HCT116 (cell line): Measurements from ENCODE around the gene MT2A. TPM values are rescaled to one million over a fixed set of nuclear protein-coding genes. Genes with fewer than 3 reads are reported as not detected.

Source experiments
- ATAC-seq: fragments of 200-7000 bp; cut with Tn5 transposase; 2 replicates; pipeline ENCODE4 v1.9.1; 2020; ENCODE audit warnings: mild to moderate bottlenecking, moderate library complexity
- BruUV-seq: library from RNA; stranded (reverse); fragments of 400-500 nt; replicated peaks from 2 replicates; lab custom pipeline; 2021; lab: Mats Ljungman, UMichigan
- CTCF ChIA-PET: fragments of 300-600 bp; sonication (Branson Sonifier 250); formaldehyde crosslinking; loops from one replicate; lab custom pipeline; 2021; ENCODE audit warnings: antibody characterized with exemption; lab: Charles Lee
- POLR2A ChIA-PET: fragments of 300-600, 350-600 bp; sonication (Branson Sonifier 250); formaldehyde crosslinking; loops from one replicate; lab custom pipeline; 2021; ENCODE audit warnings: antibody characterized with exemption; lab: Charles Lee
- RAD21 ChIA-PET, 2 experiments: fragments of 300-600 bp; sonication (Branson Sonifier 250); formaldehyde crosslinking; loops; one replicate each; lab custom pipeline; 2023; ENCODE audit warnings: low total read pairs in 2 of 2; ENCODE audit not compliant: uncharacterized antibody in 2 of 2, unreplicated experiment in 2 of 2, low non-redundant PET in 1 of 2; lab: Charles Lee
- DNase-seq: peaks from one replicate; pipeline ENCODE4 v3.0.0-alpha.2; 2010; ENCODE audit warnings: low read depth, low spot score
- H2AFZ ChIP-seq: fragments of 200-600 bp; shearing (Covaris generic), sonication (generic); 2 replicates; pipeline ENCODE4 v1.6.1; 2017; ENCODE audit warnings: low read depth, mixed run types, mixed read lengths, antibody characterized with exemption, low read length; ENCODE audit not compliant: poor library complexity, severe bottlenecking
- H3K27ac ChIP-seq: 2 replicates; pipeline ENCODE4 v1.5.1; 2012; ENCODE audit warnings: low read depth, low read length
- H3K27me3 ChIP-seq: fragments of 200-600 bp; sonication (generic); 2 replicates; pipeline ENCODE4 v1.6.1; 2016; ENCODE audit warnings: mixed run types, low read length, mixed read lengths; ENCODE audit not compliant: insufficient read depth
- H3K36me3 ChIP-seq, 2 experiments: fragments of 200-500 bp in 1 of 2; fragments of 200-600 bp in 1 of 2; sonication (Bioruptor generic) in 1 of 2; sonication (generic) in 1 of 2; 2 replicates each; pipeline versions ENCODE4 v1.5.1 to v1.6.1; 2014 to 2016; ENCODE audit warnings: low read length in 2 of 2, inconsistent platforms in 1 of 2, mixed read lengths in 1 of 2, mixed run types in 1 of 2; ENCODE audit not compliant: insufficient read depth in 2 of 2, control insufficient read depth in 1 of 2
- H3K4me1 ChIP-seq, 2 experiments: fragments of 200-600 bp in 1 of 2; sonication (generic) in 1 of 2; 2 replicates each; pipeline versions ENCODE4 v1.5.1 to v1.6.1; 2012 to 2017; ENCODE audit warnings: low read length in 2 of 2, inconsistent platforms in 1 of 2, mild to moderate bottlenecking in 1 of 2, mixed read lengths in 1 of 2, mixed run types in 1 of 2, moderate library complexity in 1 of 2; ENCODE audit not compliant: insufficient read depth in 2 of 2, control insufficient read depth in 1 of 2
- H3K4me2 ChIP-seq: fragments of 200-600 bp; sonication (generic); 2 replicates; pipeline ENCODE4 v1.6.1; 2017; ENCODE audit warnings: mixed run types, low read length, mixed read lengths
- H3K4me3 ChIP-seq, 2 experiments: fragments of 200-600 bp in 1 of 2; sonication (generic) in 1 of 2; replicated peaks in 1 of 2; 2 replicates each; pipeline ENCODE4 v1.5.1; 2011 to 2016; ENCODE audit warnings: low read length in 2 of 2, control low read depth in 1 of 2, low read depth in 1 of 2, mild to moderate bottlenecking in 1 of 2, mixed read lengths in 1 of 2, mixed run types in 1 of 2
- H3K79me2 ChIP-seq: fragments of 200-600 bp; sonication (generic); 2 replicates; pipeline ENCODE4 v1.6.1; 2017; ENCODE audit warnings: mild to moderate bottlenecking, mixed run types, low read length, moderate library complexity, mixed read lengths; ENCODE audit not compliant: insufficient read depth
- H3K9ac ChIP-seq: fragments of 200-600 bp; sonication (generic); 2 replicates; pipeline ENCODE4 v1.6.1; 2016; ENCODE audit warnings: low read length, mixed read lengths
- H3K9me2 ChIP-seq: fragments of 200-600 bp; sonication (generic), shearing (Covaris generic); 2 replicates; pipeline ENCODE4 v1.6.1; 2017; ENCODE audit warnings: mixed run types, mild to moderate bottlenecking, moderate library complexity; ENCODE audit not compliant: insufficient read depth
- H3K9me3 ChIP-seq, 2 experiments: fragments of 200-500 bp in 1 of 2; fragments of 200-600 bp in 1 of 2; sonication (Bioruptor generic) in 1 of 2; sonication (generic) in 1 of 2; 2 replicates each; pipeline ENCODE4 v1.6.1; 2014 to 2017; ENCODE audit warnings: low read length in 2 of 2, mixed read lengths in 2 of 2, inconsistent platforms in 1 of 2, low read depth in 1 of 2, mild to moderate bottlenecking in 1 of 2, mixed run types in 1 of 2, moderate library complexity in 1 of 2; ENCODE audit not compliant: control insufficient read depth in 1 of 2, insufficient read depth in 1 of 2
- H4K20me1 ChIP-seq: fragments of 200-600 bp; sonication (generic), shearing (Covaris generic); 2 replicates; pipeline ENCODE4 v1.6.1; 2017; ENCODE audit warnings: mixed run types, mild to moderate bottlenecking, moderate library complexity; ENCODE audit not compliant: insufficient read depth
- CEBPB ChIP-seq: IDR thresholded peaks from 2 replicates; pipeline ENCODE4 v1.6.1; 2012; ENCODE audit warnings: low read depth
- CTCF ChIP-seq, 3 experiments: fragments of 200-600 bp in 1 of 3; sonication (generic) in 1 of 3; IDR thresholded peaks in 2 of 3; conservative IDR thresholded peaks in 1 of 3; 2 replicates each; pipeline ENCODE4 v1.5.1; 2012 to 2017; ENCODE audit warnings: low read depth in 2 of 3, low read length in 2 of 3, antibody characterized with exemption in 1 of 3, borderline replicate concordance in 1 of 3, control low read depth in 1 of 3, mild to moderate bottlenecking in 1 of 3, mixed read lengths in 1 of 3, mixed run types in 1 of 3, moderate library complexity in 1 of 3; ENCODE audit not compliant: insufficient read depth in 1 of 3
- ELF1 ChIP-seq: IDR thresholded peaks from 2 replicates; pipeline ENCODE4 v1.6.1; 2012; ENCODE audit warnings: low read depth, borderline replicate concordance
- EZH2phosphoT487 ChIP-seq: fragments of 200-600 bp; IDR thresholded peaks from 2 replicates; pipeline ENCODE4 v1.6.1; 2018; ENCODE audit warnings: antibody characterized with exemption, borderline replicate concordance
- JUND ChIP-seq: IDR thresholded peaks from 2 replicates; pipeline ENCODE4 v1.6.1; 2012
- POLR2A ChIP-seq: IDR thresholded peaks from 2 replicates; pipeline ENCODE4 v1.7.0; 2011; ENCODE audit warnings: borderline replicate concordance; ENCODE audit not compliant: insufficient read depth, insufficient read length; ENCODE audit errors: extremely low read depth
- POLR2AphosphoS5 ChIP-seq: IDR thresholded peaks from 2 replicates; pipeline ENCODE4 v1.6.1; 2011; ENCODE audit warnings: mild to moderate bottlenecking, low read depth, low read length, moderate library complexity
- RAD21 ChIP-seq: IDR thresholded peaks from 2 replicates; pipeline ENCODE4 v1.6.1; 2012; ENCODE audit warnings: low read depth, mild to moderate bottlenecking
- SP1 ChIP-seq: IDR thresholded peaks from 2 replicates; pipeline ENCODE4 v1.6.1; 2012; ENCODE audit warnings: low read depth
- SRF ChIP-seq: IDR thresholded peaks from 2 replicates; pipeline ENCODE4 v1.6.1; 2012; ENCODE audit warnings: low read depth
- TCF7L2 ChIP-seq: IDR thresholded peaks from 2 replicates; pipeline ENCODE4 v1.7.0; 2011; ENCODE audit warnings: borderline replicate concordance, inconsistent platforms; ENCODE audit not compliant: insufficient read depth, insufficient read length; ENCODE audit errors: extremely low read depth
- YY1 ChIP-seq: IDR thresholded peaks from 2 replicates; pipeline ENCODE4 v1.6.1; 2011; ENCODE audit warnings: low read length, low read depth, moderate library complexity, mild to moderate bottlenecking; ENCODE audit not compliant: insufficient replicate concordance; ENCODE audit errors: extremely low read depth
- ZFX ChIP-seq: fragments of 450-650 bp; IDR thresholded peaks from 2 replicates; pipeline ENCODE4 v1.6.1; 2017
- ZNF274 ChIP-seq: fragments of 200-500 bp; sonication (Bioruptor generic); IDR thresholded peaks from 2 replicates; pipeline ENCODE4 v1.6.1; 2014; ENCODE audit warnings: mild to moderate bottlenecking, low read depth, low read length, inconsistent platforms
- intact Hi-C: fragments of 100-400 bp; cut with micrococcal nuclease; formaldehyde crosslinking; loops from 2 replicates; pipeline ENCODE4 v1.10.0; 2022
- total RNA-seq: library from RNA; stranded (reverse); gene quantifications from one replicate; pipeline ENCODE4 v1.2.1, GENCODE V29; 2021; ENCODE audit not compliant: unreplicated experiment

The MT2A gene
- total RNA-seq, 1 experiment from 2014 or later: 710 TPM

- Histone ChIP-seq H3K9me3 (no peaks in the 10 kb centered on the region), H3K27me3 (no peaks in the 10 kb centered on the region), H3K27ac (no peak overlapping the region), H3K4me1 (peaks cover 15 to 36% of the 10 kb centered on the region in 2 experiments), H3K9me2 (no peaks in the 10 kb centered on the region), H4K20me1 (no peaks in the 10 kb centered on the region), H2AFZ (no peak overlapping the region), H3K4me3 (no peak overlapping the region), H3K9ac (no peak overlapping the region), H3K79me2 (no peaks in the 10 kb centered on the region), H3K4me2 (no peak overlapping the region), H3K36me3 (no peaks in the 10 kb centered on the region)
- ATAC-seq: no peak
- no peak for DNase-seq
- RAD21 ChIA-PET: interaction anchor here (1.2 to 1.9 kb wide), 3 partner anchors 24 to 101 kb away, joined by 4 to 13 read pairs (median 4); no protein-coding TSS in a partner anchor
- CTCF ChIA-PET: interaction anchor here (1.1 to 2.1 kb wide), 7 partner anchors 10 to 188 kb away, joined by 3 to 25 read pairs (median 7); partner anchors contain the start of gene MT1E
- TF ChIP-seq SRF (no peak), SP1 (no peak), TCF7L2 (no peak), RAD21 (no peak), YY1 (no peak), CEBPB (no peak), ELF1 (no peak), EZH2phosphoT487 (no peak), JUND (no peak), POLR2AphosphoS5 (no peak), ZFX (no peak), POLR2A (no peak), CTCF (IDR thresholded peaks at IDR 0.05 in 2 of 3, conservative IDR thresholded peaks at IDR 0.05 in 1 of 3; ENCODE audit: borderline replicate concordance in 1 of 3, insufficient read depth in 1 of 3, low read depth in 2 of 3, low read length in 2 of 3) (no peak), ZNF274 (no peak)
- POLR2A ChIA-PET: interaction anchor here (1.3 to 2.2 kb wide), 2 partner anchors 24 to 26 kb away, joined by 7 to 10 read pairs; partner anchors contain the start of gene MT1E
- BruUV-seq: no TSS peak
- intact Hi-C loops: loop anchor here (2.0 kb wide), 1 partner anchor 87 kb away; no protein-coding TSS in a partner anchor
Measured at GRCh38 chr16:56601325-56601724, 7.1 kb upstream of the MT2A start.
